BE2C (cell line): ENCODE measurements around the gene IGF2R.

Source experiments
- DNase-seq: peaks from one replicate; pipeline ENCODE4 v3.0.0-alpha.2; 2020
- H3K27me3 ChIP-seq: fragments of 250-450 bp; sonication (Bioruptor Pico); 2 replicates; pipeline ENCODE4 v1.5.1; 2020; ENCODE audit warnings: mild to moderate bottlenecking
- H3K36me3 ChIP-seq: fragments of 250-450 bp; sonication (Bioruptor Pico); 2 replicates; pipeline ENCODE4 v1.5.1; 2020; ENCODE audit warnings: mild to moderate bottlenecking
- H3K4me1 ChIP-seq: fragments of 250-450 bp; sonication (Bioruptor Pico); 2 replicates; pipeline ENCODE4 v1.5.1; 2020
- H3K4me3 ChIP-seq: 2 replicates; pipeline ENCODE4 v1.5.1; 2011; ENCODE audit warnings: low read depth, low read length
- H3K9me3 ChIP-seq: fragments of 250-450 bp; sonication (Bioruptor Pico); 2 replicates; pipeline ENCODE4 v1.5.1; 2020
- TF ChIP-seq, protein P1 (sequence below): IDR thresholded peaks from 2 replicates; pipeline ENCODE4 v1.5.1; 2012; ENCODE audit warnings: mild to moderate bottlenecking, low read depth, low read length

IGF2R gene

GRCh38 chr6:160057080-160057479, 88.2 kb downstream of the IGF2R start:
- TF ChIP-seq, protein P1, sequence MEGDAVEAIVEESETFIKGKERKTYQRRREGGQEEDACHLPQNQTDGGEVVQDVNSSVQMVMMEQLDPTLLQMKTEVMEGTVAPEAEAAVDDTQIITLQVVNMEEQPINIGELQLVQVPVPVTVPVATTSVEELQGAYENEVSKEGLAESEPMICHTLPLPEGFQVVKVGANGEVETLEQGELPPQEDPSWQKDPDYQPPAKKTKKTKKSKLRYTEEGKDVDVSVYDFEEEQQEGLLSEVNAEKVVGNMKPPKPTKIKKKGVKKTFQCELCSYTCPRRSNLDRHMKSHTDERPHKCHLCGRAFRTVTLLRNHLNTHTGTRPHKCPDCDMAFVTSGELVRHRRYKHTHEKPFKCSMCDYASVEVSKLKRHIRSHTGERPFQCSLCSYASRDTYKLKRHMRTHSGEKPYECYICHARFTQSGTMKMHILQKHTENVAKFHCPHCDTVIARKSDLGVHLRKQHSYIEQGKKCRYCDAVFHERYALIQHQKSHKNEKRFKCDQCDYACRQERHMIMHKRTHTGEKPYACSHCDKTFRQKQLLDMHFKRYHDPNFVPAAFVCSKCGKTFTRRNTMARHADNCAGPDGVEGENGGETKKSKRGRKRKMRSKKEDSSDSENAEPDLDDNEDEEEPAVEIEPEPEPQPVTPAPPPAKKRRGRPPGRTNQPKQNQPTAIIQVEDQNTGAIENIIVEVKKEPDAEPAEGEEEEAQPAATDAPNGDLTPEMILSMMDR, result no peak
- H3K4me1 ChIP-seq, result no peaks in the 10 kb centered on the region
- DNase-seq, result no peak
- H3K27me3 ChIP-seq, result no peaks in the 10 kb centered on the region
- H3K9me3 ChIP-seq, result no peaks in the 10 kb centered on the region
- peaks cover 40% of the 10 kb centered on the region for H3K36me3 ChIP-seq
- H3K4me3 ChIP-seq, result no peak overlapping the region

GRCh38 chr6:160058603-160059215, 89.8 kb downstream of the IGF2R start:
- no peaks in the 10 kb centered on the region for H3K27me3 ChIP-seq
- TF ChIP-seq, protein P1, result no peak
- no peaks in the 10 kb centered on the region for H3K9me3 ChIP-seq
- no peaks in the 10 kb centered on the region for H3K4me1 ChIP-seq
- no peak for DNase-seq
- H3K4me3 ChIP-seq, result no peak overlapping the region
- H3K36me3 ChIP-seq, result peaks cover 42% of the 10 kb centered on the region

- Histone ChIP-seq H3K9me3 (no peaks in the 10 kb centered on the region), H3K36me3 (peaks cover 43% of the 10 kb centered on the region)
- TF ChIP-seq, protein P1, result no peak
These were observed 91.3 kb downstream of the IGF2R start for GRCh38 chr6:160060221-160060620.

DNA sequence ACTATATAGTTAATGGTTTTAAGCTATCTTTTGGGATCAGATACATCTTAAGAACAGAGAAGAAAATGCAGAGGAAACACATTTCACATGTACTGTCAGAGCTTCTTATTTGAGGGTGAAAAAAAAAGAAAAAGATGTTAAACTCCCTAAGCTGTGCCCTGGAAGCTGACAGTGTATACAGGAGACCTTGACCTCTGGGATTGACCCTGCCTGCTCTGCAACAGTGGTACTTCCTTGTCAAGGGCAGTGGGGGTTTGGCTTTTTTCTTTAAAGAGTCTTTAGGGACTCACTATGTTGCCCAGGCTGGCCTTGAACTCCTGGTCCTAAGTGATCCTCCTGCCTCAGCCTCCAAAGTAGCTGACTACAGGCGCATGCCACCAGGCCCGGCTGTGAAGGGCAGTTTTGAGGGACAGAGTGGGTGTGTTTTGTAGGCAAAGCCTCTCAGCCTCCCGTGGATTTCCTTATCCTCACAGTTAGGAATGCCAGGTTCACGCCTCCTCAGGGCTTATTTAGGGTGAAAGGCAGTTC, 92.1 kb downstream of the IGF2R start:
- Histone ChIP-seq H3K36me3 (peaks cover 40% of the 10 kb centered on the region), H3K4me3 (no peak overlapping the region), H3K27me3 (no peaks in the 10 kb centered on the region), H3K4me1 (no peaks in the 10 kb centered on the region), H3K9me3 (no peaks in the 10 kb centered on the region)
- no peak for DNase-seq
- TF ChIP-seq, protein P1, result no peak

More at GRCh38 chr6:160060221-160060620, 91.3 kb downstream of the IGF2R start:
- no peak overlapping the region for H3K4me3 ChIP-seq
- no peak for DNase-seq
- H3K4me1 ChIP-seq, result no peaks in the 10 kb centered on the region
- no peaks in the 10 kb centered on the region for H3K27me3 ChIP-seq

DNA sequence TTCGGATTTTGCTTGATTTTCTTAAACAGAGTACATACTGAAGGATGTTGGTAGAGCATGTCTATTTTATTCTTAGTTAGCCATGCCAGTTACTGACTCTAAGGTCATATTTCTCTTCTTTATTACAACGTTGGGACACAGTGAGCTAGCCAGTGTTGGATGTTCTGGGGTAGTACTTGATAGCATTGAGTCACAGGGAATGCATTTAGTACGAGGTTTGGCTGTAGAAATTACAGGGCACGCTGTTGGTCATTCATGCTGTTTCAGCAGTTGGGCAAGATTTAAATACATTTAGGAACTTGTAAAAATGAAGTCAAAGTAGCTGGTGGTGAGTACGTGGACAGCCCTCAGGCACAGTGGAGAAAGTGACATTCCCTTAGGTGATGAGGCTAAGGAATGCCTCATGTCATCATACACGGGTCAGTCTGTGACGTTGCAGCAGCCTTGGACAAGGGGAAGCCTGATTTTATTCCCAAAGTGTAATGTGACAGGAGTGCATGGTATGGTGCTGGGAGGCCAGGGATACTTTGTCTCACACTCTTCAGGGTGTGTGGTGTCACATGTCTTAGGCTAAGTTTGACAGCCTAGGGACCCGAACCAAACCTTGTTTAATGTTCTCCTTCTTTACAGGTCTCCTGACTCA, 95.0 kb downstream of the IGF2R start:
- no peak for DNase-seq
- Histone ChIP-seq H3K4me3 (no peak overlapping the region), H3K27me3 (no peaks in the 10 kb centered on the region), H3K9me3 (no peaks in the 10 kb centered on the region), H3K36me3 (peaks cover 41% of the 10 kb centered on the region), H3K4me1 (no peaks in the 10 kb centered on the region)
- TF ChIP-seq, protein P1, result no peak

- H3K36me3 ChIP-seq, result peaks cover 49% of the 10 kb centered on the region
- no peaks in the 10 kb centered on the region for H3K27me3 ChIP-seq
- TF ChIP-seq, protein P1, result no peak
- H3K9me3 ChIP-seq, result no peaks in the 10 kb centered on the region
- DNase-seq, result no peak
- no peaks in the 10 kb centered on the region for H3K4me1 ChIP-seq
- no peak overlapping the region for H3K4me3 ChIP-seq
These were observed 96.3 kb downstream of the IGF2R start for GRCh38 chr6:160065200-160065599.
